Stromal cell of bone marrow (primary cell): ENCODE data around the gene RNASEH2C.
"Not testable (repeated sequence)": the region's sequence is repeated elsewhere in the genome, so short reads cannot be mapped to it uniquely, and the experiment has no call there.

Experiments
- DNase-seq: peaks from one replicate; pipeline ENCODE4 v3.0.0-alpha.2; 2012; ENCODE audit warnings: low read depth

Gene RNASEH2C

GRCh38 chr11:65683480-65683879 is 37.1 kb downstream of the RNASEH2C start:
- not testable (repeated sequence) for DNase-seq

GRCh38 chr11:65680192-65680743 is 40.3 kb downstream of the RNASEH2C start:
- no peak for DNase-seq

- DNase-seq: no peak
Measured at GRCh38 chr11:65672982-65673381, 47.6 kb downstream of the RNASEH2C start.

- DNase-seq: no peak
Measured at GRCh38 chr11:65672180-65672860, 48.3 kb downstream of the RNASEH2C start.
